Sigmoid colon (tissue), 7 donors: ENCODE measurements around the gene PCYT2. TPM values are rescaled to one million over a fixed set of nuclear protein-coding genes. Genes with fewer than 3 reads are reported as not detected.

Experiments
- DNase-seq: peaks from one replicate; pipeline ENCODE4 v3.0.0-alpha.2; 2019
- H3K27ac ChIP-seq, 4 donors: fragments of 200-600 bp; sonication (generic); one replicate each; pipeline ENCODE4 v1.5.1; 2016 to 2019; ENCODE audit warnings: mild to moderate bottlenecking in 1 of 4
- H3K27me3 ChIP-seq, 3 donors: fragments of 200-600 bp; sonication (generic); one replicate each; pipeline ENCODE4 v1.5.1; 2019; ENCODE audit warnings: mild to moderate bottlenecking in 1 of 3
- H3K36me3 ChIP-seq, 4 donors: fragments of 200-600 bp; sonication (generic); one replicate each; pipeline ENCODE4 v1.5.1; 2016 to 2019
- H3K4me1 ChIP-seq, 4 donors: fragments of 200-600 bp; sonication (generic); one replicate each; pipeline ENCODE4 v1.5.1; 2017 to 2019
- H3K4me3 ChIP-seq, 4 donors: fragments of 200-600 bp; sonication (generic); one replicate each; pipeline ENCODE4 v1.5.1; 2017 to 2019; ENCODE audit warnings: mild to moderate bottlenecking in 2 of 4, moderate library complexity in 1 of 4
- H3K9me3 ChIP-seq, 4 donors: fragments of 200-600 bp in 3 of 4; sonication (generic) in 3 of 4; one replicate each; pipeline versions ENCODE4 v1.5.1 to v1.6.1; 2013 to 2019
- EP300 ChIP-seq, 4 donors: sonication (generic); formaldehyde crosslinking; IDR thresholded peaks; one replicate each; pipeline ENCODE4 v1.6.1; 2017; ENCODE audit warnings: antibody characterized with exemption in 4 of 4
- POLR2A ChIP-seq, 2 donors: fragments of 450-650 bp; IDR thresholded peaks; one replicate each; pipeline ENCODE4 v1.6.1; 2016; ENCODE audit warnings: antibody characterized with exemption in 2 of 2, mild to moderate bottlenecking in 2 of 2, moderate library complexity in 2 of 2
- POLR2AphosphoS5 ChIP-seq, 4 donors: sonication (generic); formaldehyde crosslinking; IDR thresholded peaks; one replicate each; pipeline ENCODE4 v1.6.1; 2017; ENCODE audit warnings: antibody characterized with exemption in 4 of 4
- whole genome bisulfite sequencing, 2 donors: extraction: QIAGEN DNeasy Blood & Tissue Kit; methylation state at CpG; one replicate each; pipeline ENCODE4 v1.1.7; 2013; 5-methylcytosine and 5-hydroxymethylcytosine counted together
- intact Hi-C: fragments of 100-400 bp; cut with DNase I; formaldehyde crosslinking; loops from one replicate; pipeline ENCODE4 v1.15.1; 2023
- polyA plus RNA-seq, 3 donors: library from polyadenylated mRNA; stranded (reverse); fragments of 200-250 nt; gene quantifications; one replicate each; pipeline ENCODE4 v1.2.3, GENCODE V29; 2013
- total RNA-seq, 4 donors: library from RNA; depleted of rRNA; stranded (reverse); fragments of >200 nt; gene quantifications; one replicate each; pipeline ENCODE4 v1.1.0, GENCODE V29; 2016
- TF ChIP-seq, protein P1 (sequence below), 4 experiments: fragments of 450-650 bp in 3 of 4; fragments of 200-600 bp in 1 of 4; IDR thresholded peaks; one replicate each; pipeline ENCODE4 v1.5.1; 2016 to 2019; ENCODE audit warnings: antibody characterized with exemption in 4 of 4, mild to moderate bottlenecking in 3 of 4, moderate library complexity in 2 of 4
- donor health status: healthy with polysubstance abuse.
- donor health status: Bipolar disorder and iron deficiency.
- donor health status: healthy.

Gene PCYT2
- total and polyA plus RNA-seq, 7 donors = 11.4 to 86.4 (median 23.5) TPM

DNA sequence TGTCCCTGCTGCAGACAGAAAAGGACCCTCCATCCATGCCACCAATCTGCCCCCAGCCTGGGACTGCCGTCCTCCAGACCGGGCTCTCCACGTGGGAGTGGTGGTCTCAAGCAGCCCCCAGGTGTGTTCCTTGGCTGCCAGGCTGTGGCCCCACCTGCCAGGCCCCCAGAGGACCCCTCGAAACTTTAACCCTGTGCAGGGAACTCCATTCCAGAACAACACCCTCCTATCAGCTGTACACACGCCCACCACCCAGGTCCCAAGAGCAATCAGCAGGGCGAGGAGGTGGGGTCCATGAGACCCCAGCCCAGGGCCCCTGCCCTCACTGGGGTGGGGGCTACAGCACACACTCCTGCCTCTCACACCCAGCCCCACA lies 24.5 kb upstream of the PCYT2 start:
- no peaks in the 10 kb centered on the region for H3K27me3 ChIP-seq
- H3K9me3 ChIP-seq = no peaks in the 10 kb centered on the region
- no peak for TF ChIP-seq EP300 (IDR thresholded peaks at IDR 0.05)
- TF ChIP-seq, protein P1, sequence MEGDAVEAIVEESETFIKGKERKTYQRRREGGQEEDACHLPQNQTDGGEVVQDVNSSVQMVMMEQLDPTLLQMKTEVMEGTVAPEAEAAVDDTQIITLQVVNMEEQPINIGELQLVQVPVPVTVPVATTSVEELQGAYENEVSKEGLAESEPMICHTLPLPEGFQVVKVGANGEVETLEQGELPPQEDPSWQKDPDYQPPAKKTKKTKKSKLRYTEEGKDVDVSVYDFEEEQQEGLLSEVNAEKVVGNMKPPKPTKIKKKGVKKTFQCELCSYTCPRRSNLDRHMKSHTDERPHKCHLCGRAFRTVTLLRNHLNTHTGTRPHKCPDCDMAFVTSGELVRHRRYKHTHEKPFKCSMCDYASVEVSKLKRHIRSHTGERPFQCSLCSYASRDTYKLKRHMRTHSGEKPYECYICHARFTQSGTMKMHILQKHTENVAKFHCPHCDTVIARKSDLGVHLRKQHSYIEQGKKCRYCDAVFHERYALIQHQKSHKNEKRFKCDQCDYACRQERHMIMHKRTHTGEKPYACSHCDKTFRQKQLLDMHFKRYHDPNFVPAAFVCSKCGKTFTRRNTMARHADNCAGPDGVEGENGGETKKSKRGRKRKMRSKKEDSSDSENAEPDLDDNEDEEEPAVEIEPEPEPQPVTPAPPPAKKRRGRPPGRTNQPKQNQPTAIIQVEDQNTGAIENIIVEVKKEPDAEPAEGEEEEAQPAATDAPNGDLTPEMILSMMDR (IDR thresholded peaks at IDR 0.05) = no peak
- no peak overlapping the region for H3K4me3 ChIP-seq
- no peak overlapping the region for H3K27ac ChIP-seq
- no peaks in the 10 kb centered on the region for H3K36me3 ChIP-seq
- 88 to 90% methylated on average over 6 of the region's 6 CpGs for WGBS, 2 donors
- intact Hi-C loops = no loop called here
- no peak for DNase-seq
- H3K4me1 ChIP-seq = peaks cover 0 to 23% (median 14%) of the 10 kb centered on the region in 4 donors

DNA sequence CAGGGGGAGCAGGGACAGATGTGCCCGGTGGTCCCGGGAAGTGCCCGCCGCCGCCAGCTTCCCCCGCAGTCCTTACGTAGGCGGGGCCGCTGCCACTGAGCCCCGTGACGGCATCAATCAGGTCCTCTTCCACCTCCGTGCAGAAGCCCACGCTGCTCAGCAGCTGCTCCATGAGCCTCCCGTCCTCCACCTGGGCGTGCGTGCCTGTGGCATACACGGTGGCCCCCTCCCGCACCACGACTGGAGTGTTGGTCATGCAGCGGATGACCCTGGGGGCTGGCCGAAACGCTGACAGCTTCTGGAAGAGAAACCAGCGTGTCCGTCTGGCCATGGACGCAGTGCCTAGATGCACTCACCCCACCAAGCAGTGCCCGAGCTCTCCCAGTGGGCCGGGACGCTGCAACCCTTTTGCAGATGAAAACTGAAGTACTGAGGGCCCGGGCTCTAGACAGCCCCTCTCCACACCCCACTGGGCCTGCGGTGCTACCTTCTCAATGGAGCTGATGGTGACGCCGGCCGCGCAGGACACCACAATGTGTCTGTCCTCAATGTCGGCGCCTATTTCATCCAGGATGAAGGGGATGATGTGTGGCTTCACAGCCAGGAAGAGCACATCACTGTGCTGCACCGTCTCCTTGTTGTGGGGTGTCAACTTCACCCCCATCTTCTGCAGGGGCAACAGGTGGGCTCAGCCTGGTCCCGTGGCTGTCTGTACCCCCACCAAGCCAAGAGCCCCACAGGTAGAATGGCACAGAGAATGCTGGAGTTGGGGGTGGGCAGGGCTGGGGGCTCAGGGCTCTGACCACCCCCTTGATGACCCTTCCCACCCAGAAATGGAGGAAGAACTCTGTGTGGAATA lies 23.9 kb upstream of the PCYT2 start:
- Histone ChIP-seq H3K36me3 (no peaks in the 10 kb centered on the region), H3K4me3 (no peak overlapping the region), H3K9me3 (no peaks in the 10 kb centered on the region), H3K27me3 (no peaks in the 10 kb centered on the region), H3K27ac (no peak overlapping the region), H3K4me1 (peaks cover 0 to 22% (median 13%) of the 10 kb centered on the region in 4 donors)
- TF ChIP-seq POLR2A (IDR thresholded peaks at IDR 0.05) (no peak), EP300 (IDR thresholded peaks at IDR 0.05) (no peak), POLR2AphosphoS5 (IDR thresholded peaks at IDR 0.05) (no peak)
- TF ChIP-seq, protein P1 (IDR thresholded peaks at IDR 0.05) = no peak
- DNase-seq = no peak
- WGBS, 2 donors = 95% methylated on average over 38 of the region's 38 CpGs
- intact Hi-C loops = no loop called here

DNA sequence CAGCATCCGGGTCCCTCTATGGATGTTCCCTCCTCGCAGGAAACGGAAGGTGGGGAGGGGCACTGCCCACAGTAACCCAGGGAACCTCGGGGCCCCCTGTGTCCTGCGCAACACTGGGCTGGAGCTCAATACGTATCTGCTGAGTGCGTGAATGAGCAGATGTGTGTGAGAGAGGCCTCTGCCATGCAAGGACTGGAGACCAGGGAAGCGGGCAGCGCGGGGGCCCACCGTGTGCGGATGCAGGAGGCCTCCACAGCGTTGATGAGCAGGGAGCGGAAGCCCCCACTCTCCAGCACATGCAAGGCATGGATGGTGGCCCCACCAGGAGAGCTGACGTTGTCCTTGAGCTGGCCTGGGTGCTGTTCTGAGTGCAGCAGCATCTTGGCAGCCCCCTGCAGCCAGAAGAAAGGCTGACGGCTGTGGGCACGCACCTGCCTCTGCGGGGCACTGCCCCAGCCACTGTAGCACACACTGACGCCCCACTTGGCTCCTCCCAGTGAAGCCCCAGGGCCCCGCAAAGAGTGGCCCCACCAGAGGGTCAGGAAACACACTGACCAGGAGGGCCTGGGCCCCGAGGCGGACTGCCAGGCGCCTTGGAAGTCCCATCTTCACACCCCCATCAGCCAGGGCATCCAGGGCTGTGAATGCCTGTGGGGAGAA lies 23.0 kb upstream of the PCYT2 start:
- Histone ChIP-seq H3K27ac (no peak overlapping the region), H3K27me3 (peaks cover 0 to under 1% (median 0%) of the 10 kb centered on the region in 3 donors), H3K4me3 (no peak overlapping the region), H3K4me1 (peaks cover 0 to 22% (median 11%) of the 10 kb centered on the region in 4 donors), H3K36me3 (no peaks in the 10 kb centered on the region), H3K9me3 (no peaks in the 10 kb centered on the region)
- TF ChIP-seq POLR2AphosphoS5 (IDR thresholded peaks at IDR 0.05) (no peak), POLR2A (IDR thresholded peaks at IDR 0.05) (no peak), EP300 (IDR thresholded peaks at IDR 0.05) (no peak)
- TF ChIP-seq, protein P1 (IDR thresholded peaks at IDR 0.05) = no peak
- DNase-seq = no peak
- WGBS, 2 donors = 92% methylated on average over 23 of the region's 23 CpGs
- intact Hi-C loops = no loop called here

DNA sequence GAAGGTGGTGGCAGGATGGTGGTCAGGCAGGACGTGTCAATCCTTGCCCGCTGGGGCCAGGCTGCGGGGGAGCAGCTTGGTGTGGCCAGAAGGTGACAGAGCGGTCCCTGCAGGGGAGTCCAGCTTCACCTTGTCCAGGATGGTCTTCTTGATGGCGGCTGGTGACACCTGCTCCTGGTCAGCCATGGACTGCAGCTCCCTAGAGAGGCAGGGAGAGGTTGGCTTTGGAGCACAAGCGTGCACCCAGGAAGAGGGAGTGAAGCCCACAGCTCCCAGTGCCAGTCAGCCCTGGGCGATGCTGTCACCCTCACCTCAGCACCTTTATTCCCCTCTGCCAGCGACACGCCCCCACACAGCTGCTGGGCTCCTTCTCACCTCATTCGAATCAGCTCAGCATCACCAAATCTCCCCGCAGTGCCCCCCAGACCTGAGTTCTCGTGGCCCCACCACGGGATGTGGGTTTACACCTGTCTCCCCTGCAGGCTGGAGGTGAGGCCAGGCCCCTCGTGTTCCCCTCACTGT lies 22.0 kb upstream of the PCYT2 start:
- WGBS, 2 donors = 88 to 94% methylated on average over 14 of the region's 14 CpGs
- Histone ChIP-seq H3K36me3 (no peaks in the 10 kb centered on the region), H3K27me3 (peaks cover 0 to 10% (median 0%) of the 10 kb centered on the region in 3 donors), H3K9me3 (no peaks in the 10 kb centered on the region), H3K4me1 (peaks cover 0 to 31% (median 18%) of the 10 kb centered on the region in 4 donors), H3K4me3 (no peak overlapping the region), H3K27ac (no peak overlapping the region)
- no peak for DNase-seq
- TF ChIP-seq, protein P1 (IDR thresholded peaks at IDR 0.05) = no peak
- TF ChIP-seq EP300 (IDR thresholded peaks at IDR 0.05) = no peak
- TF ChIP-seq POLR2A (IDR thresholded peaks at IDR 0.05) = no peak
- no peak for TF ChIP-seq POLR2AphosphoS5 (IDR thresholded peaks at IDR 0.05)
- intact Hi-C loops = no loop called here
